HEK293 (cell line): ENCODE results near the gene APLP2.

Source experiments
- CTCF ChIP-seq: fragments of 450-650 bp; formaldehyde crosslinking; IDR thresholded peaks from 2 replicates; pipeline ENCODE4 v1.5.1; 2016; ENCODE audit warnings: missing biosample characterization, missing genetic modification characterization
- ZBTB10 ChIP-seq: fragments of 450-650 bp; formaldehyde crosslinking; IDR thresholded peaks from 2 replicates; pipeline ENCODE4 v1.5.1; 2016; ENCODE audit warnings: missing biosample characterization, missing genetic modification characterization
- ZBTB21 ChIP-seq: fragments of 450-650 bp; formaldehyde crosslinking; IDR thresholded peaks from 2 replicates; pipeline ENCODE4 v1.5.1; 2017; ENCODE audit warnings: missing biosample characterization, missing genetic modification characterization
- ZBTB26 ChIP-seq: fragments of 450-650 bp; formaldehyde crosslinking; optimal IDR thresholded peaks from 2 replicates; pipeline ENCODE3; 2016; ENCODE audit warnings: missing biosample characterization, mild to moderate bottlenecking, missing genetic modification characterization
- ZEB2 ChIP-seq: fragments of 450-650 bp; formaldehyde crosslinking; IDR thresholded peaks from 2 replicates; pipeline ENCODE4 v1.5.1; 2016; ENCODE audit warnings: missing biosample characterization, missing genetic modification characterization
- ZFP37 ChIP-seq: fragments of 450-650 bp; formaldehyde crosslinking; IDR thresholded peaks from 2 replicates; pipeline ENCODE4 v1.5.1; 2016; ENCODE audit warnings: missing biosample characterization, missing genetic modification characterization
- ZNF121 ChIP-seq: fragments of 450-650 bp; formaldehyde crosslinking; IDR thresholded peaks from 2 replicates; pipeline ENCODE4 v1.5.1; 2016; ENCODE audit warnings: missing biosample characterization, missing genetic modification characterization
- ZNF302 ChIP-seq: fragments of 450-650 bp; formaldehyde crosslinking; IDR thresholded peaks from 2 replicates; pipeline ENCODE4 v1.5.1; 2016; ENCODE audit warnings: missing biosample characterization, missing genetic modification characterization, low read depth
- ZNF548 ChIP-seq: fragments of 450-650 bp; formaldehyde crosslinking; IDR thresholded peaks from 2 replicates; pipeline ENCODE4 v1.5.1; 2016; ENCODE audit warnings: missing biosample characterization, missing genetic modification characterization
- ZNF561 ChIP-seq: fragments of 450-650 bp; IDR thresholded peaks from 2 replicates; pipeline ENCODE4 v1.5.1; 2018; ENCODE audit warnings: missing biosample characterization, missing genetic modification characterization, borderline replicate concordance
- ZNF707 ChIP-seq: fragments of 450-650 bp; formaldehyde crosslinking; IDR thresholded peaks from 2 replicates; pipeline ENCODE4 v1.5.1; 2016; ENCODE audit warnings: missing biosample characterization, missing genetic modification characterization
- ZNF791 ChIP-seq: fragments of 450-650 bp; formaldehyde crosslinking; IDR thresholded peaks from 2 replicates; pipeline ENCODE4 v1.5.1; 2016; ENCODE audit warnings: missing biosample characterization, missing genetic modification characterization

GRCh38 chr11:130156108-130157022 lies 86.7 kb downstream of the APLP2 start:
- TF ChIP-seq CTCF (tag by site-specific recombination) = no peak
- TF ChIP-seq ZBTB21 = no peak
- TF ChIP-seq ZNF121 (tag by site-specific recombination) = no peak
- no peak for TF ChIP-seq ZNF707 (tag by site-specific recombination)
- no peak for TF ChIP-seq ZNF791 (tag by site-specific recombination)
- no peak for TF ChIP-seq ZBTB26 (tag by site-specific recombination)
- no peak for TF ChIP-seq ZNF302
- TF ChIP-seq ZBTB10 = no peak
- TF ChIP-seq ZNF548 (tag by site-specific recombination) = no peak
- TF ChIP-seq ZEB2 = no peak
- no peak for TF ChIP-seq ZNF561 (tag by site-specific recombination)
- no peak for TF ChIP-seq ZFP37 (tag by site-specific recombination)
